Stimulated activated naive CD8-positive, alpha-beta T cell treated with anti-CD3 and anti-CD28 coated beads, Interleukin-15, Interleukin-2, amounts not matched to agents 100 U/mL and 50 U/mL, for 24 hours (primary cell): ENCODE results near the gene ASB18.

Experiments
- ATAC-seq: fragments of 150-1000 bp; cut with Tn5 transposase; one replicate; pipeline ENCODE4 v1.10.0; 2021
- DNase-seq: peaks from one replicate; pipeline ENCODE4 v3.0.0; 2021

ASB18 gene

DNA sequence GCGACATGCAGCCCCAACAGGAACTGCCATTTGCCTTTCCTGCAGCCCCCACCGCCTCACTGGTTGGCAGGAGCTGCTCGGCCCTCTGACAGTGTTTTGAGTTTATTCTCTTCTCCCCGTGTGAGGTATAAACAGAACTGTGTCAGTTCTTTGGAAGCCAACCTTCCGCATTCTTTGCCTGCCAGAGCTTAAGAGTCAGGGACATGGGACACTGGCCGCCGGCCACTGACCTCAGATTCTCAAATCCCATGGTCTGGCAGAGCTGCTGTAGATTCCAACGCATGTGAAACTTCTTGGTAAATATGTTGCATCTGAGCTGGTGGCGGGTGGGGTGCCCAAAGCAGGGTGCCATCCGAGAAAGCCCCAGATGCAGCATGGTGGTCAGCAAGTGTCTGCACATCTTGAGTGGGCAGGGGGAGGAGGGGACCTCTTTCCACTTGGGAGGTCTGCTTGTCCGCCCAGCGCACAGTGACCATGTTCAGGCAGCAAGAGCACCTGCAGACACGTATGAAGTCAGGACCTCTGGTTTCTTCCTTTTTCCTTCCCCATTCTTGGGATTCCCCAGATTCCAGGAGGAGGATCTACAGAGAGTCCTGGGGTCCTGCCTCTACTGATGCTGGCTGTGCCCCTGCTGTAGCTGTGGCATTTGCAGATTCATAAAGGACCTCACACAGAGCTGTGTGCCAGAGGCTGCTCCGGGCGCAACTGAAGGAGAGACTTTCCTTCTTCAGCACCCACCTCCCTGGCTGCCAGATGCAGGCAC is 23.8 kb downstream of the ASB18 start:
- DNase-seq (no peak), ATAC-seq (no peak)

DNA sequence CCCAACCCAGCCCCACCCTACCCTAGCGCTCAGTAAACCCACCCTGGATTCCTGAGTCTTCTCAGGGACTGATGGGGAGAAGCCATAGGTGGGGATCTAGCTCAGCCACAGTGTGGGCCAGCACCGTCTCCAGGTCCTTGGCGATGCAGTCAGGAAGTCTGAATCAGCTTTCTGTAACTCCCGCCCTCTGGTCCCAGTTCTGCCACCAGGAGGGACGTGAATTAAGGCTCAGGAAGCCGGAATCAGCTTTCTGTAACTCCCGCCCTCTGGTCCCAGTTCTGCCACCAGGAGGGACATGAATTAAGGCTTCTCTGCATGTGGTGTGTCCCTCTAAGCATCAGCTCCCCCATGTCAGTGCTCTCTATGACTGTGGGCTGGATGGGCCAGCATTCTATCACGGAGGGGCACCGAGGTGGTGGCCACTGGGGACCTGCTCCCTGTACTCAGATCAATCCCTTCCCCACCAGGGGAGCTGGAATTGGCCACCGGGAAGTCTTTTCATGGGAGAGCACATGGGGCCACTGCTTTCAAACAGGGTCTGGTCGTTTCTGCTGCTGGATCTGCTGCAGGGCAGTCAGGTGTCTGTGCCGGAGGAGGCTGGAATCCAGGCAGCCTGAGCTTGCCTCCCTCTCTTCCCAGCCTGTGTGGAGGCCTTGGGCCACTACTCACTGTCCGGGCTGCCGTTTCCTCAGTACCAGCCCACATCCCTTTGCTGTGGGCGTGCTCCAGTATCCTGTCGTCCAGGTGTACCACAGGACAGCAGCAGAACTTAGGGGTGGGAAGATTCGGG is 24.7 kb downstream of the ASB18 start:
- no peak for DNase-seq
- ATAC-seq, result no peak

DNA sequence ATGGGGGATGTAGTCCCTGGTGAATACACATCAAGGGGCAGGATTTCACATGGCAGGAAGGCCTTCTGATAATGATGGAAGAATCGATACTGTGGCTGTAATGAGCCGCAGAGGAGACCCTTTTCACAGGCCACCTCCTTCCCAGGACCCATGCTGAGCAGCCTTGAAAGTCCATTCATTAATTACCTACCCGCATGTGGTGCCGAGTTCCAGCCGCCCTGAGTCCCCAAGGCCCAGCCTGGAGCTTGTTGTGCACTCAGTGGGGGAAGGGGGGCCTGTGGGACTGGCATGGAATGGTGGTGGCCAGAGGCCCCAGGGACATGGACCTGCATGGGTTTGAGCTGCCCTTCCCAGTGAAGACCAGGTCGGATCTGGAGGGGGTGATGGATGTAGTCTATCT is 25.5 kb downstream of the ASB18 start:
- no peak for ATAC-seq
- no peak for DNase-seq

DNA sequence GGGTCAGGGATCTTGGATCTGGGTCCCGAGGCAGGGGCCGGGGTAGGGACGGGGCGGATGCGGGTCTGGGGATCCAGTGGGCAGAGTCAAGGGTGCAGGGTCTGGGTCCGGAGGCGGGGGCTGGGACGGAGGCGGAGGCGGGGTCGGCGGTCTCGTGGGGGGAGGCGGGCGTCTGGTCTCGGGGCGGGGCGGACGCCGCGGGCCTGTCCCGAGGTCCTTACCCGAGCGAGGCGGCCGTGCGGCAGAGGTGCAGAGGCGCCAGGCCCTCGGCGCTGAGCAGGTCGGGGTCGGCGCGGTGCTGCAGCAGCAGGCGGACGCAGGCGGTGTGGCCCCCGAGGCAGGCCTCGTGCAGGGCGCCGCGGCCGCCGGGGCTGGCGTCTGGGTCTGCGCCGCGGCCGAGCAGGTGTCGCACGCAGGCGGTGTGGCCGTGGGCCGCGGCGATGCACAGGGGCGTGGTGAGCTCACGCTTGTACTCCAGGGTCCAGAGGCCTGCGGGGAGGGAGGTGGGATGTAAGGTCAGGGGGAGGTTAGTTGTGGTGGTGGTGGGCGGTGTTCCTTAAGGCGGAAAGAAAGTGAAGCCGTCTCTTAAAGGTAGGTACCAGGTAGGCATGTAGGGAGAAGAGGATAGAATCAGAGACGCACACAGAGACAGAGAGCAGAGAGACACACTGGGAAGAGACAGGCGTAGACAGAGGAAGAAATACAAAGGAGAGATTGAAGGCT is 26.6 kb downstream of the ASB18 start:
- ATAC-seq (no peak), DNase-seq (no peak)

DNA sequence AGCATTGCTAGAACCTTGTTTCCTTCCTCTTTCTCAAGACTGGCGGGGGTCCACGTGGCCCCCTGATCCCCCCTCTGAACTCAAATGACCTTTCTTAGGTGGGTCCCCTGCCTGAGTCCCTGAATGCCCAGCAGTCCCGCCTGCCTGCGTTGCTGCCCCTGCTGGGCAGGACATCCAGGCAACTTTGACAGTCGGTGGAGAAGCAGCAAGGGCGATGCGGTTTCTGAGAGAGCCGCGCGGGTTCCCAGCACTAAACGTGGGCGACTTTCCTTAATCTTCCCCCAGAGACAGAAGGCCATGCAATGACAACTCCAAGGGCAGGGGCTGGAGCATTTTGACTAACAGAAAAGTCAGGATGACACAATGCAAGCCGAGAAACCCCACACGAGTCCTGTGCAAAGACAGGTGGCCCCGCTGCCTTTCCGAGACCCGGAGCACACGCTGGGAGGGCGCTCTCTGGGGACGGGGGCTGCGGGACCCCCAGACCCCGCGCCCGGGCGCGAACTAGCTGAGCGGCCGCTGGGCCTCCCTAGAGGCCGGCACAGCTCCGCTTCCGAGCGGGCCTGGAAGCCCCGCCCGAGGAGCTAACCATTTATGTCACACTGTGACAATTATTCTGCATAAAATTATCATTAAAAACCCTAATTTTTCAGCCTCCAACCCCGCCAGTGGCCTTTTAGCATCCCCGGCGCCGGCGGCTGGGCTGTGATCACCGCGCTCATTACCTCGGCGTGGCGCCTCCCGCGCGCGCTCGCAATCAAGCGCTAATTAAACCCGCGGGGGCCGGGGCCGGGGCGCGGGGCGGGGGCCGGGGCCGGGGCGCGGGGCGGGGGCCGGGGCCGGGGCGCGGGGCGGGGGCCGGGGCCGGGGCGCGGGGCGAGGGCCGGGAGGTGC is 27.4 kb downstream of the ASB18 start:
- DNase-seq (no peak), ATAC-seq (no peak)

DNA sequence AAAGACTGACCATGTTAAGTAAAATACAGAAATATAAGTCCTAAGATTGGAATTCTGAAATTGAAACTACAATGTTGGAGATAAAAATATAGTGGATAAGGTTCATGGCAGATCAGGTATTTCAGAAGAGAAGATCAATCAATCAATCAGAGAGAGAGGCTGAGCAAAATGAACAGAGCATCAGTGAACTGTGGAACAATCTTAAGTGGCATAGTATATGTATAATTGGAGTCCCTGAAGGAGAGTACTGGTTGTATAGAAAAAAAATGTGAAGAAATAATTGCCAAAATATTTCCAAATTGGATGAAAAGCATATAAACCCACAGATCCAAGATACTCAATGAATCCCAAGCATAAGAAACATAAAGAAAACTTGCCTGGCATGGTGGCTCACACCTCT is 35.0 kb downstream of the ASB18 start:
- no peak for ATAC-seq
- DNase-seq, result no peak

DNA sequence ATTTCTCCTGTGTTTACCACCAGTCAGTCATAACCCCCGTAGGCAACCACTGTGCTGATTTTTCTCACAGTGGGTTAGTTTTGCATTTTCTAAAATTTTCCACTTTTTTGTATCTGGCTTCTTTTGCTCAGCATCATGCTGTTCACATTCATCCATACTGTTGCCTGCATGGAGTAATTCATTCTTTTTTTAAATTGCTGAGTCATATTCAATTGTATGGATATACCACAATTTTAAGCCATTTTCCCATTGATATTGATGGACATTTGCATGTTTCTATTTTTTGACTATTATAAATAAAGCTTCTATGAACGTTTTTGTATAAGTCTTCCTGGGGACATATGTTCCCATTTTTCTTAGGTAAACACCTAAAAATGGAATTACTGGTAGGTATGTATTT is 40.5 kb downstream of the ASB18 start:
- no peak for ATAC-seq

DNA sequence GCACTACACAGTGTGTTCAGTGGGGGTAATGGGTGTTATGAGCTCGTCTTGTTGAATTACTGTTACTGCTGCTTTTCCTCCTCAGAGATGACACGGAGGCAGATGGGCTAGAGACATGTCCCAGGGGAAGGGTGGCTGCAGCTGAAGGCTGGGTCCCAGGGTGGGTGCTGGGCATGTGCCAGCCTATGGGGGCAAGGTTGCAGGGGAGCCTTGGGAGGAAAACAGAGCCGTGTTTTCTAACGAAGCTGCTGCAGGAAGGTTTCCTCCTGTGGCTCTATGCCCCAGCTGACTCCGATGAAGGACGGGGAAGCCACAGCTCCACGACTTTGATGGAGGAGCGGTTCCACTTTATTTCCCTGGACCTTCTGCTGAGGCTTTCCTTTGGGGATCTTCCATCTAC is 42.4 kb downstream of the ASB18 start:
- DNase-seq (no peak), ATAC-seq (no peak)

More for the DNA sequence above, 40.5 kb downstream of the ASB18 start:
- DNase-seq, result no peak

DNA sequence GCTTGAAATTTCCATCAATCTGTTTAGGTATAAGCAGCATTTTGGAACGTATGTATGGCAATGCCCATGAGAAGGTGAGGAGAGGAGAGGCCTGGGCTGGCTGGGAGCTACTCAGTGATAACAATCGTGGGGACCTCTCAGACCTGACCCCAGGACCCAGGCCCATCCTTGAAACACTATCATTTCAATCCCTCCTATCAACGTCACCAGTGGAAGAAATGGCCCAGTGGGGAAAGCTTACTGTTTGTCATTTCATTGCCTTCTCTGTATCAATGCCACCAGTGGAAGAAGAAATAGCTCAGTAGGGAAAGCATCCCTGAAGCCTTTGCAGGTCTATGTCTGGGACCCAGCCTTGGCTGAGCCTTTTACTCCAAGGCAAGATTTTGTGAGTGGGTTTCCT is 44.8 kb downstream of the ASB18 start:
- ATAC-seq (no peak), DNase-seq (no peak)

DNA sequence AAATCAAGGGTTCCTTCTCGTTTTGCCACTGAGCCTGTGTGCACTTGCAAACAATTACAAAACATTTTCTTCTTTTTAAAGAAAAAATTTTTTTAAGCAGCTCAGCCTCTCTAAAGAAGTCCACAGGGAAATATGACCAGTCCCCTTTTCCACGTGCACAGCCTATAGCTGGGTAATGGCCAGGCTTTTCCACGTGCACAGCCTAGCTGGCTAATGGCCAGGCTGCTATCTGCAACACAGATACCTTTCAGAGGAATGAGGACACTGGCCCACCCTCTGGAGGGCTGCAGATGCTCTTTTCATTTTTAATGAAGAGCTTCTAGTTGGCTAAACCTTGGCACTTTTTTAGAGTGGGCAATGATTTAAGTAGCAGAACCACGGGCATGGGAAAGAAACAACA is 46.3 kb downstream of the ASB18 start:
- no peak for DNase-seq
- no peak for ATAC-seq

DNA sequence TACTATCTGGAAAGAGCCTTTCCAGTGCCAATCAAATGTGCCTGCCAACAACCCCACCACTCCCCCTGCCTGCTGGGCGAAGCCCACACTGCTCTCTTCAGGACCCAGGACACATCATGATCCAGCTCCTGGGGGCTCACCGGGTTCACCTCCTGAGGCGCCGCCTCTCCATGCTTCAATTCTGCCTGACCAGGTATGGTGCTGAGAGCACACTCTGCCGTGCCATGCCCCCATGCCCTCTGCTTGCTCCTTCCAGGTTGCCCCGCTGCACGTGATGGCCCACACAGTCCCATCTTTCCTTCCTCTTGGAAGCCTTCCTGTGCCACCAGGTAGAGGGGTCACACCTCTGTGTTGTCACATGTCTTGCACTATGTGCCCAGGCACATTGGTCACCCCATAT is 47.5 kb downstream of the ASB18 start:
- ATAC-seq, result no peak

DNA sequence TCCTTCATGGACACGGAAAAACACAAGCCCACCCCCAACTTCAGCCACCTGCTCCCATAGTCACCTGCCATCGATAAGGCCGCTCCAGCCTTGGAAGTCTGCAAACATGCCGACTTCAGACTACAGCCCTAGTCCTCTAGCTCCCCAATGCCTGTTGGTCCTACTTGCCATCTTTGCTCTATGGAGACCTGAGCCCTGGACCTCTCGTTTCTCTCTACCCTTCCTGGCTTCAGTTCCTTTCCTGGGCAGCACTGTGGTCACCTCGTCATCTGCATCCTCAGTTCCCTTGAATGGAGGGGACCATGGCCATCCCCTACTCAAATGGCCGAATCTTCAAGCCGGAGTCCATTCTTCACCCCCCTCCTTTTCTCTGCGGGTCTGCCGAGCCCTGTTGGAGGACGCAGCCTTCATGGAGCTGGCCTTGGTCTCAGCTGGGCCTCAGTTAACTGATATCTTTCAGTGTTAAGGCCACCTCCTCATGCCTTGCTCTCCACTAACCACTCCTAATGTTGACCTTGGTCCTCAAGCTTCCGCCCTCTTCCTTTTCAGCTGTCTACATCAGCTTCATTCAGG is 48.4 kb downstream of the ASB18 start:
- ATAC-seq (no peak), DNase-seq (no peak)

More for the DNA sequence above, 47.5 kb downstream of the ASB18 start:
- DNase-seq, result no peak

DNA sequence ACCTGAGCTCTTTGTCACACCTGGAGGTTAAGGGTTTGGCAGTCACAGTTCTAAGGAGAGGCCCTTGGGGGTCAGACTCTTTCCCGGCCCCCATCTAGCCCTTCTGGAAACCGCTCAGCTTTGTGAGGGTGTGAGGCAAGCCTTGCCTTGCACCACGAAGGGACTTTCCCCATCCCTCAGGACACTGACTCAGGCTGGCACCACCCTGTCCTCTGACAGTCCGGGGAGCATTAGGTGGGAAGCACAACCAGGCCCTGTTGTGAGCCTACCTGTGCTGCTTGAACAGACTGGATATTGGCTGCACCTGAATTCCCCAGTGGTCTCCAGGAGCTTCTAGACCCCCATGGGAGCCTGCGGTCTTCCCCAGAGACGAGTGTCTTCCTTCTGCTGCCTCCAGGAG is 49.0 kb downstream of the ASB18 start:
- ATAC-seq (no peak), DNase-seq (no peak)

DNA sequence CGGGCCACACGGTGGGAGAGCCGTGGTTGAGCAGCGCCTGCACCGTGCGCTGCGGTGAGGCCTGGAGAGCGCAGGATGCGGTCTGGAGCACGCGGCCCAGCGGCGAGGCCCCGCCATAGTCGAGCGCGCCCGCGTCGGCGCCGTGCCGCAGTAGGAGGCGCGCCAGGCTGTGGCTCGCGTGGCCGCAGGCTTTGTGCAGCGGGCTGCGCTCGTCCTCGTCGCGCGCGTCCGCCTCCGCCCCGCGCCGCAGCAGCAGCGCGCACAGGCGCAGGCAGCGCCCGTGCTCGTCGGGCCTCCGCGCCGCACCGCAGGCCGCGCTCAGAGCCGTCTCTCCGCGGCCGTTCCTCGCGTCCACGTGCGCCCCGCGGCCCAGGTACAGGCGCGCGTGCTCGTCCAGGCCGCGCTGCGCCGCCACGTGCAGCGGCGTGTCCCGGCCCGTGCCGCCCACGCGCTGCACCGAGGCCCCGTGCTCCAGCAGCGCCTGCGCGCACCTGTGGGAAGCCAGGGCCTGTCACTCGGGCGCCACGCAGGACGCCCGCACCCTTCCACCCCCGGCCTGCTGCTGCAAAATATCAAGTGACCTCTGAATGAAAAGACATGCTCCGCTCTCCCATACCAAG is 49.7 kb downstream of the ASB18 start:
- DNase-seq, result no peak

DNA sequence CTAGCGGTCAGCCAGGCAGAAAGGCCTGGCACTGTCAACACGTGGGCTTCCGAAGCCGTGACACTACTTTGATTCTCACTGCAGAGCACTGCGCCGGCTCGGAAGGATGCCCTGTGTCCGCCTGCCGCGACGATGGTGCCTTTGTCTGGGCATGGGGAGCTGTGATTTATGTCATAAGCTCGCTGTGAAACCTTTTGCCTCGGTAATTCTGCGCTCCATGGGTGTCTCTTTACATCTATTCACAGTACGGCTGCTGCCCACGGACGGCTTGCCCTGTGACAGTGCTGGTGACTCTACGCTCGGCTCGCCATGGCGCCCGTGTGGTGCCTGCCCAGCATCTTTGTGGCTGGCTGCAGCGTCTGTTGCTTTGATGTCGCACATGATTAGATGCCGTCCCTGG is 52.9 kb downstream of the ASB18 start:
- ATAC-seq (no peak), DNase-seq (no peak)

More for the DNA sequence above, 49.7 kb downstream of the ASB18 start:
- no peak for ATAC-seq

DNA sequence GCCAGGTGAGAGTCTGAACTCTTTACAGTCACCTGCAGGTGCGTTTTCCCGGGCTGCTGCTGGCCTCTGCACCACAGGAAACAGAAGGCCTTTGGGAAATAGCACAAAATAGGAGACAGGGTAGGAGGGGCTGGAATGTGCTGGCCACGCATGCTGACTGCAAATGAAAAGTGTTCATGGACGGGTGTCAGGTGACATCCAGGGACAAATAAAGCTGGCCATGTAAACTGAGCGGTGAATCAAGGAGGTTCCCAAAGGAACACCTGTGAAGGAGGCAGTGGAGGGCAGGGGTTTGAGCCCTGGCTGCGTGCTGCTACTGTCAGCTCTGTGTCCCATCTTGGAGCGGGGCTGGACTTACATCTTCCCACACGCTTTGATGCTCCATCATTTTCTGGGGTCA is 53.7 kb downstream of the ASB18 start:
- DNase-seq (no peak), ATAC-seq (no peak)

DNA sequence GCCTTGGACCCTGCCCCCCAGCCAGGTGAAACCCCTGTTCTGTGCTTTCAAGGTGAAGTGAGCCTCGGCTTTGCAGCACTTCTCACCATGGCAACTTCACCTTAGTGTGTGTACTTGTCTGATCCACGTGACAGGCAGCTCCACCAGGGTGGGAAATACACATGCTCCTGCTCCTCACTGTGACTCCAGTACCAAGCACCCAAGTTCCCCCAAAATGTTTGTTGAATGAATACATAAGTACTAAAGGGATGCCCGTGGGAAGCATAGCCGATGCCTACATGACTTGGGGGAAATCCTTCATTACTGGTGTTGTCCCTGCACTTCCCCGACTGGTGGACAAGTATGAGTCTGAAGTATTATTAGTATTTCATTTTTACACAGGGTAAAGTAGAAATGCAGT is 54.2 kb downstream of the ASB18 start:
- ATAC-seq (no peak), DNase-seq (no peak)

DNA sequence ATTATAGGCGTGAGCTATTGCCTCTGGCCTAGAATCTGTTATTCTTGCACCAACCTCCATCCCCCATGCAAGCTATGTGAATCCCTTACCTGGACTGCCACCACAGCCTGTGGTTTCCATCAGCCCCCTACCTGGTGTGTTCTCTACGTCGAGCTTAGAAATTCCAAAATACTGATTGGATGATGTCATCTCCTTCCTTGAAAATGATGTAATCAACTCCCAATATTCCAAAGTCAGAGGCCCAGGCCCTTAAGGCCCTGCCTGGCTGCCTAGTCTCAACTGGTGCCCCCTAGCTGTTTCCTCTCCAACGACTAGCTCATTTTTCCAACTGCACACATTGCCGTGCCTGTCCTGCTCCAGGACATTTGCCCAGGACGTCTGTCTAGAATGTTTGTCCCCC is 54.7 kb downstream of the ASB18 start:
- DNase-seq (no peak), ATAC-seq (no peak)

DNA sequence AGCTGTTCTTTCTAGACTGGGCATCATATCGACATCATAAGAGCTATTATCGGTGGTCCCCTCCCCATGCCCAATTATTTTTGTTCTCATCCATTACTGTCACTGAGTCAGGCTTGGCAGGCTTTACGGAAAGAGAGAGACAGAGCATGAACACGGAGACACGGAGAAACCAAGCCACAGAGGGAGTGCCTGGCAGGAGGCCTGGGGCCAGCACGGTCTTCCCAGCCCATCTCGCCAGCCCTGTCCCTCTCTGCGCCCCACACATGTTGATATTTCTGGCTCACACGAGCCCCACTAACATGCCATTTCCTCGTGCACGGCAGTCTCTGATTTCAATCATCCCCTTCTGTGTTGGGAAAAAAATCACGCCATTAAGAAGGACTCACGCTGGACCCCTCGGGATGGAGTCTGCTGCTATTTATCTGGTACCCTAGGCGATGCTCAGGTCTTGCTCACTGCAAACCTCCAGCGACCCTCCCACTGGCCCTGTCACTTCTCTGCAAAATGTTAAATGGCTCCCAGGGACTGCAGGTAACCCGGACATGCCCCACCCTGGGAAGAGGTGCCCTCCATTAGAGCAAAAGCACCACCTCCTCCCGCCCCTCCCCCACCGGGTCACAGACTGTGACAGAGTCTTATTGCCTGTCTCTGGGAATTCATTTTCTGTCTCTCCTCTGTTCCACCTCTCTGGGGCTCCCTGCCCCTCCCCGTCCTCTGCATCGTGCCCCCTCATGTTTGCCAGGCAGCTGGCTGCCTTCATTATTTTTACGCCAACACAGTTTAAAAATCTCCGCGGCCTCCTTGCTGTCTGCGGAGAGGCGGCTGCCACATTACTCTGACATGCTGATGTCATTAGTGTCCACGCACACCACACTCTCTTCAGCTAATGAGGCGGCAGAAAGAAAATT is 55.9 kb downstream of the ASB18 start:
- ATAC-seq, result no peak
- DNase-seq, result no peak

DNA sequence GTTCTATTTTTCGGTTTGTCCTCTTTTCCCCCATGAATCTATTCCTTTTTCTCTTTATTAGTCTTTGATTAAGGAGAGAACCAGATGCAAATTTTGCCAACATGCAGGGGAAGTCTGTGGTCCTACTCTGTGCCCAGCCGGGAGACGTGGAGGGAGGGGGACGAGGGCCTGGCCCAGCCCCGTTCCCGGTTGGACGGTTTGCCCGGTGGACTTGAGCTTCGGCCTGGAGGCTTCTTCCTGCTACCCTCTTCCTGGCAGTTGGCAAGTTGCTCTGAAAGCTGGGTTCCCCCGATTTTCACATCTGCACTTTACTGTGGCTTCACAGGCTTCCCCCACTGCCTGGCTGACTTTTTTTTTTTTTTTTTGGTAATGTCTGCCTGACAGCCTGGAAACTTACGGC is 56.7 kb downstream of the ASB18 start:
- ATAC-seq, result no peak
- no peak for DNase-seq
